Heart left ventricle (tissue), 13 donors: Measurements from ENCODE around the gene ZEB2.

Experiments used
- POLR2A ChIP-seq, 2 donors: fragments of 450-650 bp; IDR thresholded peaks; one replicate each; pipeline ENCODE4 v1.6.1; 2017; ENCODE audit warnings: antibody characterized with exemption in 2 of 2, mild to moderate bottlenecking in 2 of 2, moderate library complexity in 2 of 2
- TF ChIP-seq, protein P1 (sequence below), 12 donors: fragments of 200-600 bp; sonication (generic) in 4 of 12; IDR thresholded peaks; one replicate each; pipeline versions ENCODE4 v1.5.0 to v1.8.0; 2018 to 2022; ENCODE audit warnings: antibody characterized with exemption in 12 of 12, mild to moderate bottlenecking in 5 of 12
- donor health status: ischemic (EF 13 %, LVEDD 7.1; RV severe dilation, severe dysfunction).
- donor health status: DM: no; HTN: yes; CAD: no.
- donor health status: DM: no; HTN: no; CAD: no.
- donor health status: ischemic (EF 25% LVEDD 6.9; RV normal size, moderate dysfunction).
- donor health status: ischemic (EF 25% LVEDD 5.7; RV mildly dilated, moderate dysfunction).
- donor health status: ischemic (EF 35%, LVEDD 5.7; RV mildly dilated, moderate dysfunction).
- donor health status: nonischemic (EF 11% LVEDD 7.7; RV severe dilation, severe dysfunction).
- donor health status: DM: yes; HTN: yes; CAD: no.
- donor health status: PGD.
- donor health status: ischemic (EF 29% LVEDD 5.4; RV normal size, mild dysfunction).
- donor health status: nonischemic (EF 23%, LVEDD 6.1; RV moderate dilation, normal function).

GRCh38 chr2:144503242-144503641 is 16.7 kb downstream of the ZEB2 start:
- TF ChIP-seq, protein P1, sequence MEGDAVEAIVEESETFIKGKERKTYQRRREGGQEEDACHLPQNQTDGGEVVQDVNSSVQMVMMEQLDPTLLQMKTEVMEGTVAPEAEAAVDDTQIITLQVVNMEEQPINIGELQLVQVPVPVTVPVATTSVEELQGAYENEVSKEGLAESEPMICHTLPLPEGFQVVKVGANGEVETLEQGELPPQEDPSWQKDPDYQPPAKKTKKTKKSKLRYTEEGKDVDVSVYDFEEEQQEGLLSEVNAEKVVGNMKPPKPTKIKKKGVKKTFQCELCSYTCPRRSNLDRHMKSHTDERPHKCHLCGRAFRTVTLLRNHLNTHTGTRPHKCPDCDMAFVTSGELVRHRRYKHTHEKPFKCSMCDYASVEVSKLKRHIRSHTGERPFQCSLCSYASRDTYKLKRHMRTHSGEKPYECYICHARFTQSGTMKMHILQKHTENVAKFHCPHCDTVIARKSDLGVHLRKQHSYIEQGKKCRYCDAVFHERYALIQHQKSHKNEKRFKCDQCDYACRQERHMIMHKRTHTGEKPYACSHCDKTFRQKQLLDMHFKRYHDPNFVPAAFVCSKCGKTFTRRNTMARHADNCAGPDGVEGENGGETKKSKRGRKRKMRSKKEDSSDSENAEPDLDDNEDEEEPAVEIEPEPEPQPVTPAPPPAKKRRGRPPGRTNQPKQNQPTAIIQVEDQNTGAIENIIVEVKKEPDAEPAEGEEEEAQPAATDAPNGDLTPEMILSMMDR (IDR thresholded peaks at IDR 0.05), result no peak
- no peak for TF ChIP-seq POLR2A (IDR thresholded peaks at IDR 0.05)
